IMR-90 (cell line): ENCODE data around the gene NAA15. TPM values are rescaled to one million over a fixed set of nuclear protein-coding genes. Genes with fewer than 3 reads are reported as not detected.

Experiments
- ATAC-seq: fragments of 200-7000 bp; cut with Tn5 transposase; 2 replicates; pipeline ENCODE4 v1.9.1; 2020; ENCODE audit warnings: low read depth, mild to moderate bottlenecking, moderate library complexity
- BruUV-seq: library from RNA; stranded (reverse); fragments of 400-500 nt; replicated peaks from 2 replicates; lab custom pipeline; 2021; lab: Mats Ljungman, UMichigan
- CTCF ChIA-PET: fragments of 300-600 bp; formaldehyde crosslinking; extraction: SDS; loops from one replicate; lab custom pipeline; 2021; ENCODE audit warnings: antibody characterized with exemption; lab: Yijun Ruan, JAX
- POLR2A ChIA-PET: fragments of 300-600 bp; sonication (Branson Sonifier 250); formaldehyde crosslinking; loops from one replicate; lab custom pipeline; 2022; ENCODE audit warnings: antibody characterized with exemption; ENCODE audit not compliant: unreplicated experiment; lab: Charles Lee
- DNase-seq: peaks from one replicate; pipeline ENCODE4 v3.0.0; 2013
- H2AFZ ChIP-seq: replicated peaks from 2 replicates; pipeline ENCODE3; 2013; ENCODE audit warnings: low read length, mild to moderate bottlenecking; ENCODE audit not compliant: poor library complexity
- H2AK5ac ChIP-seq: 2 replicates; pipeline ENCODE4 v1.6.1; 2013; ENCODE audit warnings: low read depth, low read length, inconsistent platforms
- H2AK9ac ChIP-seq: replicated peaks from 2 replicates; pipeline ENCODE3; 2013; ENCODE audit warnings: mild to moderate bottlenecking, low read depth, low read length, moderate library complexity; ENCODE audit not compliant: poor library complexity
- H2BK120ac ChIP-seq: 2 replicates; pipeline ENCODE4 v1.6.1; 2013; ENCODE audit warnings: low read depth, low read length, inconsistent platforms
- H2BK15ac ChIP-seq: 3 replicates; pipeline ENCODE4 v1.6.1; 2013; ENCODE audit warnings: low read depth, low read length, inconsistent platforms
- H2BK20ac ChIP-seq: 2 replicates; pipeline ENCODE4 v1.6.1; 2013; ENCODE audit warnings: low read depth, mild to moderate bottlenecking, inconsistent platforms, low read length, moderate library complexity
- H2BK5ac ChIP-seq: 2 replicates; pipeline ENCODE4 v1.6.1; 2013; ENCODE audit warnings: mild to moderate bottlenecking, low read depth, low read length, inconsistent platforms; ENCODE audit not compliant: poor library complexity, severe bottlenecking
- H3K14ac ChIP-seq: replicated peaks from 2 replicates; pipeline ENCODE4 v1.6.1; 2013; ENCODE audit warnings: low read depth, low read length, inconsistent platforms
- H3K18ac ChIP-seq: 2 replicates; pipeline ENCODE4 v1.6.1; 2013; ENCODE audit warnings: low read depth, low read length, control low read depth
- H3K23ac ChIP-seq: 2 replicates; pipeline ENCODE4 v1.6.1; 2013; ENCODE audit warnings: low read depth, low read length, inconsistent platforms
- H3K27ac ChIP-seq: 2 replicates; pipeline ENCODE4 v1.5.1; 2013; ENCODE audit warnings: mild to moderate bottlenecking, control low read depth, low read length; ENCODE audit not compliant: insufficient read depth
- H3K27me3 ChIP-seq: 2 replicates; pipeline ENCODE4 v1.6.1; 2013; ENCODE audit warnings: low read length; ENCODE audit not compliant: control insufficient read depth, insufficient read depth
- H3K36me3 ChIP-seq: 2 replicates; pipeline ENCODE4 v1.6.1; 2013; ENCODE audit warnings: low read length, mixed read lengths; ENCODE audit not compliant: control insufficient read depth, insufficient read depth
- H3K4ac ChIP-seq: 2 replicates; pipeline ENCODE4 v1.6.1; 2013; ENCODE audit warnings: low read depth, low read length, inconsistent platforms
- H3K4me1 ChIP-seq: 2 replicates; pipeline ENCODE4 v1.6.1; 2013; ENCODE audit warnings: low read length, mixed read lengths; ENCODE audit not compliant: control insufficient read depth, insufficient read depth
- H3K4me2 ChIP-seq: 2 replicates; pipeline ENCODE4 v1.6.1; 2013; ENCODE audit warnings: low read depth, mild to moderate bottlenecking, control low read depth, low read length, moderate library complexity
- H3K4me3 ChIP-seq: 2 replicates; pipeline ENCODE4 v1.5.1; 2013; ENCODE audit warnings: low read depth, mild to moderate bottlenecking, control low read depth, low read length, moderate library complexity; ENCODE audit not compliant: insufficient read depth
- H3K56ac ChIP-seq: 2 replicates; pipeline ENCODE4 v1.6.1; 2013; ENCODE audit warnings: low read length, inconsistent platforms; ENCODE audit not compliant: insufficient read depth; ENCODE audit errors: extremely low read depth
- H3K79me1 ChIP-seq, 2 experiments: 2 replicates each; pipeline ENCODE4 v1.6.1; 2013; ENCODE audit warnings: low read length in 2 of 2, inconsistent platforms in 1 of 2, low read depth in 1 of 2
- H3K9ac ChIP-seq: 2 replicates; pipeline ENCODE4 v1.6.1; 2013; ENCODE audit warnings: low read depth, low read length, control low read depth
- H3K9me1 ChIP-seq: 2 replicates; pipeline ENCODE4 v1.6.1; 2013; ENCODE audit warnings: low read length, inconsistent platforms; ENCODE audit not compliant: insufficient read depth
- H3K9me3 ChIP-seq: 2 replicates; pipeline ENCODE4 v1.6.1; 2013; ENCODE audit warnings: low read length; ENCODE audit not compliant: control insufficient read depth, insufficient read depth
- H4K20me1 ChIP-seq: 2 replicates; pipeline ENCODE4 v1.6.1; 2013; ENCODE audit warnings: low read length, inconsistent platforms; ENCODE audit not compliant: insufficient read depth
- H4K5ac ChIP-seq: 2 replicates; pipeline ENCODE4 v1.6.1; 2013; ENCODE audit warnings: mild to moderate bottlenecking, low read depth, low read length, control low read depth
- H4K8ac ChIP-seq, 2 experiments: 2 replicates each; pipeline ENCODE4 v1.6.1; 2013; ENCODE audit warnings: low read depth in 2 of 2, low read length in 2 of 2, control low read depth in 1 of 2, inconsistent platforms in 1 of 2
- H4K91ac ChIP-seq: 2 replicates; pipeline ENCODE4 v1.6.1; 2013; ENCODE audit warnings: low read depth, low read length, inconsistent platforms; ENCODE audit not compliant: insufficient read depth
- CHD1 ChIP-seq: IDR thresholded peaks from 2 replicates; pipeline ENCODE4 v1.6.1; 2012; ENCODE audit warnings: low read depth, low read length, improper control_type of control experiment
- FOS ChIP-seq: fragments of 150-350 bp; IDR thresholded peaks from 2 replicates; pipeline ENCODE4 v1.6.1; 2016; ENCODE audit warnings: low read depth, low read length
- MAFK ChIP-seq: IDR thresholded peaks from 2 replicates; pipeline ENCODE4 v1.6.1; 2012; ENCODE audit warnings: low read depth, low read length, improper control_type of control experiment
- MXI1 ChIP-seq: IDR thresholded peaks from 2 replicates; pipeline ENCODE4 v1.6.1; 2012; ENCODE audit warnings: low read depth, mild to moderate bottlenecking, low read length, moderate library complexity, borderline replicate concordance
- RCOR1 ChIP-seq: IDR thresholded peaks from 2 replicates; pipeline ENCODE4 v1.6.1; 2012; ENCODE audit warnings: mild to moderate bottlenecking, low read length, improper control_type of control experiment; ENCODE audit not compliant: insufficient replicate concordance
- RFX5 ChIP-seq: IDR thresholded peaks from 2 replicates; pipeline ENCODE4 v1.8.0; 2012; ENCODE audit warnings: low read depth, mild to moderate bottlenecking, low read length, moderate library complexity
- WGBS, 2 experiments: methylation state at CpG; one replicate each; pipeline versions ENCODE4 v1.1.5 to v1.1.7; 2013; ENCODE audit warnings: missing lambda C conversion rate in 2 of 2; ENCODE audit not compliant: insufficient read length in 1 of 2; ENCODE audit errors: extremely low coverage in 2 of 2; 5-methylcytosine and 5-hydroxymethylcytosine counted together
- dilution Hi-C: fragments of 300-500 bp; cut with HindIII; formaldehyde crosslinking; loops from one replicate; pipeline ENCODE4 v1.14.3; 2018; ENCODE audit warnings: low sequenced_read_pairs; ENCODE audit not compliant: unreplicated experiment
- in situ Hi-C: fragments of 300-500 bp; cut with MboI; formaldehyde crosslinking; loops from 3 replicates; pipeline ENCODE4 v1.14.3; 2019; ENCODE audit warnings: low sequenced_read_pairs, inconsistent platforms, mixed read lengths
- intact Hi-C: fragments of 100-400 bp; cut with micrococcal nuclease; formaldehyde crosslinking; loops from 2 replicates; pipeline ENCODE4 v1.10.0; 2022
- polyA plus RNA-seq, 3 experiments: library from polyadenylated mRNA; depleted of rRNA; stranded (reverse); fragments of >200 nt; gene quantifications; 2 replicates each; pipeline ENCODE4 v1.2.3, GENCODE V29; 2012; ENCODE audit warnings: low replicate concordance in 1 of 3
- total RNA-seq: library from RNA; depleted of rRNA; stranded (reverse); fragments of >200 nt; gene quantifications from 2 replicates; pipeline ENCODE4 v1.2.3, GENCODE V29; 2012

Gene NAA15
- total and polyA plus RNA-seq, 2 of the 4 experiments (the other 2 are of a cell fraction), result 11.0 to 43.4 TPM

GRCh38 chr4:139279760-139280620 lies 21.3 kb upstream of the NAA15 start, which contains the start of gene MGARP (continued):
- TF ChIP-seq FOS (no peak), RCOR1 (no peak)

DNA sequence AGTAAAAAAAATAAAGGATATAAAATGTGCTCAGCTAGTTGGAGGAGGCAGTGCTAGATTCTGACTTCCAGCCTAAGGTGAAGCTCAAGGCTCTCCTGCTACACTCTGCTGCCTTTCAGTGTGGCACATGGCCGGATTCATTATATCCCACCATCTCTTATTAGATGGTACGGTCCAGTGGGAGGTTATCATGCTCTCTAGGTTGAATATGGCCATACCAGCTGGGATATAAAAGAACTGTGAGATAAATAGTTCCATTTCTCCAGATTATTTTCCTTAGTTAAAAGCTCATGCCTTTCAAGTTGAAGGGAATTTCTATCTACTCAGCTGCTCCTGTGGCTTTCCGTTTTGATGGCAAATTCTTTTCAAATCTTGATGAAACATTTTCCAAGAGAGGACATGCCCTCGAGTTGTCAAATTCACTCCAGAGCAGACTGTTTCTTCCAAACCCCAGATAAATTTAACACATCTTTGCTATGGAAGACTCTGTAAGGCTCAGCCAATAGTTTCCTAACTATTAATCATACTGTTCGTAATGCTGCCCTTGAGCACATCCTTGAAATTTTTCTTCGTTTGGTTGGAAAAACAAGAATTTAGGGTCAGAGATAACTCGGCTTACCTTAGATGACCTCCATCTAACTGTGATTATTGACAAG lies 19.1 kb upstream of the NAA15 start:
- Histone ChIP-seq H3K36me3 (no peaks in the 10 kb centered on the region), H2AFZ (no peak overlapping the region), H3K79me1 (peaks cover 6 to 15% of the 10 kb centered on the region in 2 experiments), H4K5ac (no peak overlapping the region), H4K20me1 (no peaks in the 10 kb centered on the region), H4K8ac (peak overlapping the region in 1 of 2 experiments; percentile 70; a peak in 2 of 4 replicates), H2AK5ac (peak overlapping the region; percentile 24; the same call in 1 of the 2 replicates), H3K27ac (peak overlapping the region; percentile 44; the same call in 1 of the 2 replicates), H3K4me1 (peaks cover 3% of the 10 kb centered on the region), H3K56ac (peak overlapping the region; percentile 46; the same call in 1 of the 2 replicates), H2BK120ac (peak overlapping the region; percentile 78), H3K18ac (peak overlapping the region; percentile 67; the same call in 1 of the 2 replicates), H3K9ac (peak overlapping the region; percentile 18; the same call in 1 of the 2 replicates), H3K27me3 (no peaks in the 10 kb centered on the region), H2BK5ac (peak overlapping the region; percentile 56), H2BK15ac (peak overlapping the region; percentile 79; the same call in 1 of the 3 replicates), H3K23ac (peak overlapping the region; percentile 66), H3K9me1 (peaks cover 3% of the 10 kb centered on the region), H2AK9ac (no peak overlapping the region), H2BK20ac (peak overlapping the region; percentile 77), H4K91ac (peak overlapping the region; percentile 14; the same call in 1 of the 2 replicates), H3K4me3 (no peak overlapping the region), H3K4me2 (peak overlapping the region; percentile 54; the same call in 1 of the 2 replicates), H3K9me3 (no peaks in the 10 kb centered on the region), H3K4ac (peak overlapping the region; percentile 75), H3K14ac (peak overlapping the region; percentile 65)
- DNase-seq (peak; percentile 35), ATAC-seq (peak; percentile 19; the same call in 1 of the 2 replicates)
- 0% methylated on average over 1 of the region's 7 CpGs; no CpG with 5 or more reads in 1 of the 2 experiments for WGBS, 2 experiments
- dilution Hi-C loops, result no loop called here
- ChIA-PET POLR2A (interaction anchor here (0.9 kb wide), 1 partner anchor 14 kb away, joined by 3 read pairs; no protein-coding TSS in a partner anchor), CTCF (interaction anchor here (0.6 to 1.0 kb wide), 2 partner anchors 13 to 85 kb away, joined by 3 to 4 read pairs; no protein-coding TSS in a partner anchor)
- no peak for TF ChIP-seq RFX5
- no peak for TF ChIP-seq MXI1
- no peak for TF ChIP-seq MAFK
- no peak for TF ChIP-seq CHD1
- BruUV-seq, result no TSS peak
- in situ Hi-C loops, result no loop called here
- intact Hi-C loops, result loop anchor here (5.0 kb wide), 3 partner anchors 55 to 185 kb away; partner anchors contain the start of gene ELF2
